SH-SY5Y (cell line): Measurements from ENCODE around the gene PMVK.

Experiments used
- GATA2 ChIP-seq: IDR thresholded peaks from 2 replicates; pipeline ENCODE4 v1.6.1; 2011; ENCODE audit warnings: mild to moderate bottlenecking, low read depth, low read length
- GATA3 ChIP-seq: IDR thresholded peaks from 2 replicates; pipeline ENCODE4 v1.6.1; 2011; ENCODE audit warnings: low read depth, mild to moderate bottlenecking, low read length, moderate library complexity

DNA sequence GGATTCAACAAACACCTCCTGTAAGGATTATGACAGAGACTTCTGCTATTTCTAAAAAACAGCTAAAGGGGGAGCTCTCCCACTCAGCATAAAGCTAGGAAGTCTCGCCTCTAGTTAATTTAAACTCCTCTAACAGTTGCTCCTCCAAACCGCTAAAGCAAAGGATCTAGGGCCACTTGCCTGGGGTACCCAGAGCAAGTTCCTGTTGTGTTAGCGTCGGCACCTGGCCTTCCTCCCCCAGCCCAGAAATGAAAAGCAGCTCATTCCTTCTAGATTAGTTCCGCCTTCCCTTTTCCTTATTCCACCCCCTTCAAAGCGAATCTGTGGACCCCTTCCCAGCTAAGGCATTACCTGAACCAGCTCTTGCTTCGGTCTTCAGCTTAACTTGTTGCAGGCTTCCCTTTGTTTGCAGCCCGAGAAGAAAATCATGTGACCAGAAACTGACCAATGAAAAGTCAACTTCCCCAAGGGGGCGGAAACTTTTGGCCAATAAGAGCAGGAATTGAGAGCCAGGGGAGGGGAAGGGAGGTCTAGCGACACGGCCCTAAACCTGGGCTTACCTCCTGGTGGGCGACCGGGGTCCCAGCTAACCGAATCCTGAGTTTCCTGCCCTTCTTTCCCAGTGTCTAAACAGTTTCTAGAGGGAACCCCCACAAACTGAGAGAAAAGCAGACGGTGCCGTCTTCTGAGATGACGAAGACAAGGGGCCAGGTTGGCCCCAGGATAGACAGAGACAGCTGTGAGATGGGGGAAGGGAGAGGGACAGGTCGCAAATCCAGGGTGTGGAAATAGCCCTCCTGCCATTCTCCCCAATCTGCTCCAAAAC lies 19.4 kb upstream of the PMVK start, which contains the start of gene PBXIP1:
- TF ChIP-seq GATA2, result no peak
- TF ChIP-seq GATA3, result no peak
